Measurements from ENCODE around the gene AQP4. TPM values are rescaled to one million over a fixed set of nuclear protein-coding genes. Genes with fewer than 3 reads are reported as not detected.

AQP4 gene, protein sequence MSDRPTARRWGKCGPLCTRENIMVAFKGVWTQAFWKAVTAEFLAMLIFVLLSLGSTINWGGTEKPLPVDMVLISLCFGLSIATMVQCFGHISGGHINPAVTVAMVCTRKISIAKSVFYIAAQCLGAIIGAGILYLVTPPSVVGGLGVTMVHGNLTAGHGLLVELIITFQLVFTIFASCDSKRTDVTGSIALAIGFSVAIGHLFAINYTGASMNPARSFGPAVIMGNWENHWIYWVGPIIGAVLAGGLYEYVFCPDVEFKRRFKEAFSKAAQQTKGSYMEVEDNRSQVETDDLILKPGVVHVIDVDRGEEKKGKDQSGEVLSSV
- total RNA-seq: 1 to 10 TPM in 1 of 4 donors, under 1 TPM in 2, not detected in 1; 0.13 to 1.9 (median 0.49) TPM

DNA sequence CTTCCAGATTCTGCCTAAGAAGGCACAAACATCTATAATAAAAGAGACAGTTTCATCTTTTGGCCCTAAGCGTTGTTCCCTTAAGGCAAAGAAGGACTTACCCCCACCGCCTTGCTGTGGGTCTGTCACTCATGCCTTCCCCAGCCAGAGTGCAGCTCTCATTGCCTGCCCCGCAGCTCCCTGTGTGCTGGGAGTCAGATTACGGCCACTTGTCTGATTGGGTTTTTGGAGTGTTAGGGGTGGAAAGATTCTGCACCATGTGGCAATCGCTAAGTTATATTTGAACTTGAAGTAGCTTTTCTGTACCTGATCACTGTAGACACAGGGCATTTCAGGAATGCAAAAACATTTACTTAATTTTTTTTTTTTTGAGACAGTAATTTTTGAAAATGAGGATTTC is at the start of gene AQP4:
TSS of gene AQP4 (minus strand) at position 151 of the 400 bp plus-strand sequence. CDS start at position 133, 18 bp downstream.
- no peak within 1 kb of the TSS for H3K27ac ChIP-seq
- DNase-seq (ENCODE audit: low spot score in 2 of 2): no peak
- TF ChIP-seq CTCF (IDR thresholded peaks at IDR 0.05) (no peak), POLR2AphosphoS5 (IDR thresholded peaks at IDR 0.05) (no peak), EP300 (IDR thresholded peaks at IDR 0.05) (no peak), POLR2A (IDR thresholded peaks at IDR 0.05) (no peak)

DNA sequence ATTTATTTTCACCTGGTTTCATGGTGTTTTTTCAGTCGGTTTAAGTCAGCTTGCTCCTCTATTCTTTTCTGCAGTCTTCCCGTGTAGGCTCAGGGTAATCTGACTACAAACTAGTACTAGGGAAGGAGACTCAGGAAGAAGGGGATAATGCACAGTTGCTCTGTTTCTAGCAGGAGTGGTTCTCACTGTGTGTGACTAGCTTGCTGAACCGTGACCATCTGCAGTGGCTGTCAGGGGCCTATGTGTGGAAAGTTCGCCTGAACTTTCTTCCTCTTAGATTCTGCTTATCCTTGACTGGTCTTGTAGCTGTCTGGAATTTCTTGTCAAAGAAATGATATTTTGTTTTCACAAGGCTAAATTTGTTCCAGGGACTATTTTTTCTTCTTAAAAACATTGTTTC is 46.3 kb upstream of the AQP4 start:
- no peak overlapping the region for H3K4me3 ChIP-seq
- TF ChIP-seq POLR2AphosphoS5 (IDR thresholded peaks at IDR 0.05): no peak
- no peak for TF ChIP-seq CTCF (IDR thresholded peaks at IDR 0.05)
- TF ChIP-seq POLR2A (IDR thresholded peaks at IDR 0.05): no peak
- TF ChIP-seq EP300 (IDR thresholded peaks at IDR 0.05): no peak
- no peak overlapping the region for H3K27ac ChIP-seq
- no peaks in the 10 kb centered on the region for H3K4me1 ChIP-seq
- no peaks in the 10 kb centered on the region for H3K36me3 ChIP-seq
- H3K9me3 ChIP-seq: no peaks in the 10 kb centered on the region
- no peaks in the 10 kb centered on the region for H3K27me3 ChIP-seq
- WGBS: 51% methylated on average over 4 of the region's 4 CpGs
- DNase-seq (ENCODE audit: low spot score in 2 of 2): no peak

More for the DNA sequence above, at the start of gene AQP4:
- no peaks in the 10 kb centered on the region for H3K9me3 ChIP-seq
- peaks cover 12% of the 10 kb centered on the region for H3K4me1 ChIP-seq
- H3K36me3 ChIP-seq: no peaks in the 10 kb centered on the region
- H3K27me3 ChIP-seq: peaks cover 24% of the 10 kb centered on the region
- 50% methylated on average over 5 of the region's 5 CpGs for WGBS
- no peak within 1 kb of the TSS for H3K4me3 ChIP-seq

DNA sequence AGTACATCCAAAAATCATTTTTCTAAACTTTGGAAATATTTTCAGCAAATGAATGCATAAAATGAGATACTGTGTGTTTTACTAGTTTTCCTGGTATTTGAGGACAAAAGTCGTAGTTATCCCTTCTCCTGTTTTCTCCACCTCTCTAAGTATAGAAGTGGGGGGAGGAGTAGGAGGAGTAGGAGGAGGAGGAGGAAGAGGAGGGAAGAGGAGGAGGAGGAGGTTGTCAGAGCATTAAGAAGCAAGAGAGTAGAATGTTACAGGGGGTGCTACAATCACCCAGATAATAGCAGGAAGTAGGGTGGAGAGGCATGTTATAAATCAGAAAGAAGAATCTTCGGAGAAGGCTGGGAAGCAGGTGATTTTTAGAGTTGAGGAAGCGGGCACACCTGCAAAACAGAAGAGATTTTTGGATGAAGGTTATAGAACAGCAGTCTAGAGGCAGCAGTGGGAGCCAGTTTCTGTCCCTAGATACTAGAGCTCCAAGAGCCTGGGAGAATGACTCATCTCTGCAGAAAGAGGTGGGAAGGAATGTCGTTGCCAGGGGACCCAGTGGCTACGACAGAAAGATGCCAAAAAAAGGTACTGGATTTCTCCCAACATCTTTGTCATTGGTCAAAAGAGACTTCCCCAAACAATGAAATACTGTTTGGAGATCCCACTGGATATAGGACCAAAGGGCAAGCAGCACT is 44.2 kb upstream of the AQP4 start:
- H3K36me3 ChIP-seq: no peaks in the 10 kb centered on the region
- H3K27ac ChIP-seq: no peak overlapping the region
- no peaks in the 10 kb centered on the region for H3K9me3 ChIP-seq
- H3K27me3 ChIP-seq: no peaks in the 10 kb centered on the region
- 26% methylated on average over 5 of the region's 5 CpGs for WGBS
- H3K4me1 ChIP-seq: no peaks in the 10 kb centered on the region
- TF ChIP-seq POLR2AphosphoS5 (IDR thresholded peaks at IDR 0.05): no peak
- no peak overlapping the region for H3K4me3 ChIP-seq
- no peak for DNase-seq (ENCODE audit: low spot score in 2 of 2)

- Histone ChIP-seq H3K4me1 (no peaks in the 10 kb centered on the region), H3K36me3 (no peaks in the 10 kb centered on the region), H3K9me3 (no peaks in the 10 kb centered on the region), H3K4me3 (no peak overlapping the region), H3K27me3 (no peaks in the 10 kb centered on the region), H3K27ac (no peak overlapping the region)
- WGBS: 68% methylated on average over 3 of the region's 3 CpGs
- no peak for DNase-seq (ENCODE audit: low spot score in 2 of 2)
- TF ChIP-seq CTCF (IDR thresholded peaks at IDR 0.05): no peak
- TF ChIP-seq EP300 (IDR thresholded peaks at IDR 0.05): no peak
- no peak for TF ChIP-seq POLR2AphosphoS5 (IDR thresholded peaks at IDR 0.05)
- no peak for TF ChIP-seq POLR2A (IDR thresholded peaks at IDR 0.05)
These were observed 43.4 kb upstream of the AQP4 start for GRCh38 chr18:26908906-26909305.

DNA sequence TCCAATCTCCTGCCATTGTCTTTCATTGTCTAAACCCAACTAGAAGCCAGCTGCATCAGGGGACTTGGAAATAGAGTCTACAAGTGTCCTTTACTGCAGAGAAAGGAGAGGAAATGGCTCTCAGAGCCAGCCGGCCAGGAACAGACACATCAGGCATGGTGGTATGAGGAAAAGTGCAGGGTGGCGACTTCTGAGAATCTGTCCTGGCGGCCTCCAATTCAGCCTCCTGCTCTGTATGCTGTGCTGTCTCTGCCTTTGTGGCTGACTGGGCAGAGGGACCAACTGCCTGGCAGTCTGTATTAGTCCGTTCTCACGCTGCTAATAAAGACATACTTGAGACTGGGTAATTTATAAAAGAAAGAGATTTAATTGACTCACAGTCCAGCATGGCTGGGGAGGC is 36.8 kb upstream of the AQP4 start:
- Histone ChIP-seq H3K27ac (no peak overlapping the region), H3K9me3 (no peaks in the 10 kb centered on the region), H3K36me3 (no peaks in the 10 kb centered on the region), H3K27me3 (no peaks in the 10 kb centered on the region), H3K4me3 (no peak overlapping the region), H3K4me1 (no peaks in the 10 kb centered on the region)
- TF ChIP-seq EP300 (IDR thresholded peaks at IDR 0.05): no peak
- no peak for TF ChIP-seq POLR2A (IDR thresholded peaks at IDR 0.05)
- TF ChIP-seq POLR2AphosphoS5 (IDR thresholded peaks at IDR 0.05): no peak
- no peak for TF ChIP-seq CTCF (IDR thresholded peaks at IDR 0.05)
- DNase-seq (ENCODE audit: low spot score in 2 of 2): no peak
- 95% methylated on average over 5 of the region's 5 CpGs for WGBS

All from suprapubic skin (tissue), 4 donors.